OCI-LY7 (cell line): ENCODE data around the gene CCDC38. TPM values are rescaled to one million over a fixed set of nuclear protein-coding genes. Genes with fewer than 3 reads are reported as not detected.

Experiments
- BruUV-seq: library from RNA; stranded (reverse); fragments of 400-500 nt; replicated peaks from 2 replicates; lab custom pipeline; 2021; lab: Mats Ljungman, UMichigan
- CTCF ChIA-PET: fragments of 300-600 bp; sonication (Branson Sonifier 250); formaldehyde crosslinking; loops from one replicate; lab custom pipeline; 2022; ENCODE audit warnings: antibody characterized with exemption; ENCODE audit not compliant: unreplicated experiment; lab: Charles Lee
- POLR2A ChIA-PET: fragments of 300-600 bp; sonication (Branson Sonifier 250); formaldehyde crosslinking; loops from one replicate; lab custom pipeline; 2022; ENCODE audit warnings: antibody characterized with exemption; lab: Charles Lee
- DNase-seq: peaks from one replicate; pipeline ENCODE4 v3.0.0-alpha.2; 2015; ENCODE audit warnings: low spot score
- H2AFZ ChIP-seq: fragments of 200-600 bp; sonication (generic), shearing (Covaris generic); 2 replicates; pipeline ENCODE4 v1.6.1; 2014; ENCODE audit warnings: mild to moderate bottlenecking, antibody characterized with exemption, low read length, moderate library complexity
- H3K27ac ChIP-seq: fragments of 200-600 bp; sonication (generic); 2 replicates; pipeline ENCODE4 v1.5.1; 2014; ENCODE audit warnings: mixed run types, low read depth, mild to moderate bottlenecking, moderate library complexity, low read length, inconsistent platforms; ENCODE audit not compliant: poor library complexity, severe bottlenecking
- H3K36me3 ChIP-seq: fragments of 200-600 bp; sonication (generic); 2 replicates; pipeline ENCODE4 v1.6.1; 2014; ENCODE audit warnings: mild to moderate bottlenecking, antibody characterized with exemption, low read length, moderate library complexity, mixed read lengths; ENCODE audit not compliant: insufficient read depth
- H3K4me1 ChIP-seq: fragments of 200-600 bp; sonication (generic); 2 replicates; pipeline ENCODE4 v1.5.1; 2014; ENCODE audit warnings: mild to moderate bottlenecking, low read length; ENCODE audit not compliant: insufficient read depth, poor library complexity, severe bottlenecking
- H3K4me2 ChIP-seq: fragments of 200-600 bp; sonication (generic); 2 replicates; pipeline ENCODE4 v1.6.1; 2014; ENCODE audit warnings: mild to moderate bottlenecking, low read length
- H3K4me3 ChIP-seq: fragments of 200-600 bp; sonication (generic); 2 replicates; pipeline ENCODE4 v1.5.1; 2014; ENCODE audit warnings: mild to moderate bottlenecking, low read depth, low read length; ENCODE audit not compliant: poor library complexity, severe bottlenecking
- H3K79me2 ChIP-seq: fragments of 200-600 bp; sonication (generic); 2 replicates; pipeline ENCODE4 v1.6.1; 2016; ENCODE audit warnings: low read depth, mild to moderate bottlenecking, low read length, moderate library complexity, mixed read lengths; ENCODE audit not compliant: insufficient read depth
- H3K9me2 ChIP-seq: fragments of 200-600 bp; sonication (generic); 2 replicates; pipeline ENCODE4 v1.6.1; 2016; ENCODE audit warnings: mild to moderate bottlenecking, low read length, mixed read lengths; ENCODE audit not compliant: insufficient read depth
- H3K9me3 ChIP-seq: fragments of 200-600 bp; sonication (generic); 2 replicates; pipeline ENCODE4 v1.6.1; 2014; ENCODE audit warnings: mild to moderate bottlenecking, mixed run types, low read length, mixed read lengths
- H4K20me1 ChIP-seq: fragments of 200-600 bp; sonication (generic); 2 replicates; pipeline ENCODE4 v1.6.1; 2014; ENCODE audit warnings: mild to moderate bottlenecking, antibody characterized with exemption, low read length, moderate library complexity, mixed read lengths; ENCODE audit not compliant: insufficient read depth
- CTCF ChIP-seq: fragments of 200-600 bp; sonication (generic); conservative IDR thresholded peaks from 2 replicates; pipeline ENCODE4 v1.5.1; 2014; ENCODE audit warnings: mild to moderate bottlenecking, antibody characterized with exemption, low read length, moderate library complexity, mixed read lengths
- EZH2phosphoT487 ChIP-seq: fragments of 200-600 bp; sonication (generic); IDR thresholded peaks from 2 replicates; pipeline ENCODE4 v1.6.1; 2018; ENCODE audit warnings: low read depth, borderline replicate concordance, mild to moderate bottlenecking, mixed run types, antibody characterized with exemption, low read length, moderate library complexity, mixed read lengths
- intact Hi-C: fragments of 100-400 bp; cut with micrococcal nuclease; formaldehyde crosslinking; loops from one replicate; pipeline ENCODE4 v1.10.0; 2022; ENCODE audit not compliant: unreplicated experiment
- total RNA-seq, 2 experiments: library from RNA; depleted of rRNA in 1 of 2; stranded (reverse); fragments of >200 nt in 1 of 2; shearing (Covaris generic) in 1 of 2; gene quantifications; 2 replicates each; pipeline ENCODE4 v1.2.3, GENCODE V29; 2014 to 2022

Gene CCDC38
- total RNA-seq, 2 experiments from 2014 or later, result 0.16 to 0.99 TPM

- H3K4me2 ChIP-seq, result no peak overlapping the region
- H3K9me2 ChIP-seq, result no peaks in the 10 kb centered on the region
- intact Hi-C loops, result no loop called here
- no peaks in the 10 kb centered on the region for H3K9me3 ChIP-seq
- H4K20me1 ChIP-seq, result no peaks in the 10 kb centered on the region
- no peaks in the 10 kb centered on the region for H3K4me1 ChIP-seq
- H3K36me3 ChIP-seq, result no peaks in the 10 kb centered on the region
- no peak overlapping the region for H3K27ac ChIP-seq
- no peak for TF ChIP-seq EZH2phosphoT487
- no peak for TF ChIP-seq CTCF
- ChIA-PET POLR2A (interaction anchor here (0.6 to 0.7 kb wide), 2 partner anchors 18 to 536 kb away, joined by 3 read pairs; no protein-coding TSS in a partner anchor), CTCF (no interaction called here)
- no TSS peak for BruUV-seq
- no peaks in the 10 kb centered on the region for H3K79me2 ChIP-seq
- no peak for DNase-seq
- no peak overlapping the region for H2AFZ ChIP-seq
- H3K4me3 ChIP-seq, result no peak overlapping the region
Observed at GRCh38 chr12:95834572-95834971, 107.8 kb downstream of the CCDC38 start.

GRCh38 chr12:95830335-95831089, 111.9 kb downstream of the CCDC38 start:
- no peak overlapping the region for H3K27ac ChIP-seq
- H3K79me2 ChIP-seq, result no peaks in the 10 kb centered on the region
- H3K9me2 ChIP-seq, result no peaks in the 10 kb centered on the region
- H4K20me1 ChIP-seq, result no peaks in the 10 kb centered on the region
- intact Hi-C loops, result no loop called here
- TF ChIP-seq CTCF, result no peak
- TF ChIP-seq EZH2phosphoT487, result no peak
- no TSS peak for BruUV-seq
- H2AFZ ChIP-seq, result no peak overlapping the region
- H3K4me3 ChIP-seq, result no peak overlapping the region
- CTCF ChIA-PET, result no interaction called here
- no peaks in the 10 kb centered on the region for H3K4me1 ChIP-seq
- no peaks in the 10 kb centered on the region for H3K9me3 ChIP-seq
- POLR2A ChIA-PET, result interaction anchor here (0.7 kb wide), 2 partner anchors 151 to 380 kb away, joined by 3 to 5 read pairs; no protein-coding TSS in a partner anchor
- H3K36me3 ChIP-seq, result no peaks in the 10 kb centered on the region
- H3K4me2 ChIP-seq, result no peak overlapping the region
- no peak for DNase-seq

- TF ChIP-seq CTCF (no peak), EZH2phosphoT487 (no peak)
- Histone ChIP-seq H3K4me3 (no peak overlapping the region), H3K9me2 (no peaks in the 10 kb centered on the region), H3K79me2 (no peaks in the 10 kb centered on the region), H3K4me1 (no peaks in the 10 kb centered on the region), H3K27ac (no peak overlapping the region), H4K20me1 (no peaks in the 10 kb centered on the region), H3K4me2 (no peak overlapping the region), H3K9me3 (no peaks in the 10 kb centered on the region), H2AFZ (no peak overlapping the region), H3K36me3 (no peaks in the 10 kb centered on the region)
- no TSS peak for BruUV-seq
- intact Hi-C loops, result no loop called here
- ChIA-PET POLR2A (no interaction called here), CTCF (no interaction called here)
- DNase-seq, result no peak
Observed at GRCh38 chr12:95829395-95829794, 113.0 kb downstream of the CCDC38 start.
